Tibial nerve (tissue), 4 donors: Measurements from ENCODE around the gene YWHAB. TPM values are rescaled to one million over a fixed set of nuclear protein-coding genes. Genes with fewer than 3 reads are reported as not detected.
A peak's percentile ranks its signal among the peaks of the same experiment; 100 is the strongest.
"Not testable (repeated sequence)": the region's sequence is repeated elsewhere in the genome, so short reads cannot be mapped to it uniquely, and the experiment has no call there.

Source experiments
- DNase-seq, 2 donors: peaks; one replicate each; pipeline ENCODE4 v3.0.0-alpha.2; 2019; ENCODE audit warnings: low spot score in 2 of 2
- H3K27ac ChIP-seq, 4 donors: fragments of 200-600 bp; sonication (generic) in 3 of 4; one replicate each; pipeline ENCODE4 v1.5.1; 2017 to 2019; ENCODE audit warnings: mild to moderate bottlenecking in 1 of 4
- H3K27me3 ChIP-seq, 2 donors: fragments of 200-600 bp; sonication (generic) in 1 of 2; one replicate each; pipeline versions ENCODE4 v1.5.1 to v1.6.0; 2017 to 2019
- H3K36me3 ChIP-seq, 3 donors: fragments of 200-600 bp; sonication (generic); one replicate each; pipeline ENCODE4 v1.5.1; 2018 to 2019
- H3K4me1 ChIP-seq, 4 donors: fragments of 200-600 bp; sonication (generic) in 3 of 4; one replicate each; pipeline ENCODE4 v1.5.1; 2017 to 2019
- H3K4me3 ChIP-seq, 4 donors: fragments of 200-600 bp; sonication (generic) in 3 of 4; one replicate each; pipeline ENCODE4 v1.5.1; 2017 to 2019; ENCODE audit warnings: mild to moderate bottlenecking in 1 of 4, moderate library complexity in 1 of 4
- H3K9me3 ChIP-seq, 4 donors: fragments of 200-600 bp; sonication (generic) in 3 of 4; one replicate each; pipeline ENCODE4 v1.5.1; 2017 to 2019
- EP300 ChIP-seq, 2 donors: sonication (generic); formaldehyde crosslinking; IDR thresholded peaks; one replicate each; pipeline ENCODE4 v1.6.1; 2017; ENCODE audit warnings: antibody characterized with exemption in 2 of 2, mild to moderate bottlenecking in 1 of 2
- POLR2A ChIP-seq, 2 donors: fragments of 450-650 bp; IDR thresholded peaks; one replicate each; pipeline ENCODE4 v1.6.1; 2017; ENCODE audit warnings: antibody characterized with exemption in 2 of 2, mild to moderate bottlenecking in 2 of 2, moderate library complexity in 2 of 2
- WGBS, 2 donors: methylation state at CpG; one replicate each; pipeline ENCODE4 v1.1.5; 2018; 5-methylcytosine and 5-hydroxymethylcytosine counted together
- total RNA-seq, 4 donors: library from RNA; depleted of rRNA; stranded (reverse); fragments of >200 nt; gene quantifications; one replicate each; pipeline ENCODE4 v1.1.0, GENCODE V29; 2016
- TF ChIP-seq, protein P1 (sequence below), 5 experiments: fragments of 200-600 bp in 3 of 5; fragments of 450-650 bp in 2 of 5; sonication (generic) in 3 of 5; IDR thresholded peaks; one replicate each; pipeline ENCODE4 v1.5.1; 2016 to 2019; ENCODE audit warnings: antibody characterized with exemption in 5 of 5, mild to moderate bottlenecking in 3 of 5, moderate library complexity in 2 of 5

The YWHAB gene
- total RNA-seq, 4 donors from 2014 or later, result 97.9 to 119 (median 98.3) TPM

DNA sequence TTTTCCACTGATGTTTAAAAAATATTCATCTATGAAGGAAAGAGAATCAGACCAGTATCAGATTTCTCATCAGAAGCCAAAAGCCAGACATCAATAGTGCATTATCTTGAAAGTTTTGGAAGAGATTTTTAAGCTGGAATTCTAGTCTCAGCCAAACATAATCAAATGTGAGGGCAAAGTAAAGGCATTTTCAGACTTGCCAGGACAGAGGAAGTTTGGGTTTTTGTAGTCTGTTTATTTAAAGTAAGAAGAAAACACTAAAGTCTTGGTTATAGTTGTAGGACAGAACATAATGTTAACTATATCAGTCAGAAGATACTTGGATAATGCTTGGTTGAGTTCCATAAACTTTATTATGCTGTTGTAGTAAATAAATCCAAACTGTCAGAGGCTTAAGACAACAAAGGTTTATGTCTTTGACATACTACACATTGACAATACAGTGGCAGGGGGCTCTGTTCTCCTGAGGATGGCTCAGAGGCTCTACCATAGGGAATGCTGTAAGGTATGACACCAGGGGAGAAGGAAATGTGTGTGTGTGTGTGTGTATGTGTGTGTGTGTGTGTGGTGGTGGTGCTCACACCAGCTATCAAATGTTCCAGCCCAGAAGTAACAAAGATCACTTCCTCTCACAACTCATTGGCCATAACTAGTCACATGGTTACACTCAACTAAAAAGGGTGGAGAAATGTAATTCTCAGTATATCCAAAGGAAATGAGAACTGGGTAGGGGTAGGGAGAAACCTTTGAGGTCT lies 26.7 kb upstream of the YWHAB start:
- no peak for DNase-seq
- Histone ChIP-seq H3K4me1 (peaks cover 0 to 26% (median 7%) of the 10 kb centered on the region in 4 donors), H3K27me3 (no peaks in the 10 kb centered on the region), H3K36me3 (no peaks in the 10 kb centered on the region), H3K4me3 (no peak overlapping the region), H3K9me3 (no peaks in the 10 kb centered on the region), H3K27ac (no peak overlapping the region)
- no peak for TF ChIP-seq EP300 (IDR thresholded peaks at IDR 0.05)
- no peak for TF ChIP-seq POLR2A (IDR thresholded peaks at IDR 0.05)
- TF ChIP-seq, protein P1, sequence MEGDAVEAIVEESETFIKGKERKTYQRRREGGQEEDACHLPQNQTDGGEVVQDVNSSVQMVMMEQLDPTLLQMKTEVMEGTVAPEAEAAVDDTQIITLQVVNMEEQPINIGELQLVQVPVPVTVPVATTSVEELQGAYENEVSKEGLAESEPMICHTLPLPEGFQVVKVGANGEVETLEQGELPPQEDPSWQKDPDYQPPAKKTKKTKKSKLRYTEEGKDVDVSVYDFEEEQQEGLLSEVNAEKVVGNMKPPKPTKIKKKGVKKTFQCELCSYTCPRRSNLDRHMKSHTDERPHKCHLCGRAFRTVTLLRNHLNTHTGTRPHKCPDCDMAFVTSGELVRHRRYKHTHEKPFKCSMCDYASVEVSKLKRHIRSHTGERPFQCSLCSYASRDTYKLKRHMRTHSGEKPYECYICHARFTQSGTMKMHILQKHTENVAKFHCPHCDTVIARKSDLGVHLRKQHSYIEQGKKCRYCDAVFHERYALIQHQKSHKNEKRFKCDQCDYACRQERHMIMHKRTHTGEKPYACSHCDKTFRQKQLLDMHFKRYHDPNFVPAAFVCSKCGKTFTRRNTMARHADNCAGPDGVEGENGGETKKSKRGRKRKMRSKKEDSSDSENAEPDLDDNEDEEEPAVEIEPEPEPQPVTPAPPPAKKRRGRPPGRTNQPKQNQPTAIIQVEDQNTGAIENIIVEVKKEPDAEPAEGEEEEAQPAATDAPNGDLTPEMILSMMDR (IDR thresholded peaks at IDR 0.05), result no peak

DNA sequence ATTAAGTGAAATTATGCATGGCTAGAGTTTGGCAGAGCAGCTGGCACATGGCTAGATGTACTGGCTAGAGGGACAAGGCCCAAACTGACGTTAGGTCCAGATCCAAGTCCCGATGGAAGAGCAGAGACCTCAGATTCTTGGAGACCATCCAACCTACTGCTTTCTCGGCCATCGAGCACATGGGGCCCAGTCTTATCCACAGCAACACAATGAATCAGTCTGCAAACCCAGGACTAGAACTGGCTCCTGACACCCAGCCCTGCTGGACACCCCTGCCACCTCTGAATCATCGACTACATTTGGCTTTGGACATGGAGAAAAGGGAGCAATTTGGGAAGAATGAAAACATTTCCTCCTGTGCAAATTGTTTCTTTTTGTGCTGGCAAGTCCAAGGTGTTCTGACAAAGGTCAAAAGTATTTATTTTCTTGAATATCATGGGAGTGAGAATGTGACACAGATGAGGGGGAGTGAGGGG lies 23.9 kb upstream of the YWHAB start:
- DNase-seq, result no peak
- Histone ChIP-seq H3K27me3 (no peaks in the 10 kb centered on the region), H3K36me3 (no peaks in the 10 kb centered on the region), H3K4me3 (no peak overlapping the region), H3K27ac (peak overlapping the region in 1 of 4 donors; percentile 46), H3K9me3 (no peaks in the 10 kb centered on the region), H3K4me1 (peaks cover 0 to 28% (median 7%) of the 10 kb centered on the region in 4 donors)
- TF ChIP-seq, protein P1 (IDR thresholded peaks at IDR 0.05), result no peak
- TF ChIP-seq EP300 (IDR thresholded peaks at IDR 0.05), result no peak
- no peak for TF ChIP-seq POLR2A (IDR thresholded peaks at IDR 0.05)
- 25 to 31% methylated on average over 5 of the region's 5 CpGs for WGBS, 2 donors

DNA sequence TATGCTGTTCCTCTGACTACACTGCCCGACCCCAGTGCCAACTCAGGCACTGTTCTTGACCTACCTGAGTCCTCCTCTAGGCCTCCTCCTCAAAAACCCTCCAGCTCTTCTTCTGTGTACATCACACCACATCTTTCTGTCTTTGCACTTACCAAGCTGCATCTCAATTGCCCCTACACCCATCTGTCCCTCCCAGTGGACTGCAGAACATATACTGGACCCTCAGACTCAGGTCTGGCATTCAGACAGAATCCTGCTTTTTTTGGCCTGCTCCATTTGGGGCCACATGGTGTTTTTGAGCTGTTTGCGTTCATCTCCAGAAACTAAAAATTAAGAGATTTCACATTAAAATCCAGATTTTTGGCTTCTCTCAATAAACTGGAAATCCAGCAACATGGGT lies 23.2 kb upstream of the YWHAB start:
- Histone ChIP-seq H3K36me3 (no peaks in the 10 kb centered on the region), H3K4me1 (peaks cover 0 to 34% (median 8%) of the 10 kb centered on the region in 4 donors), H3K9me3 (no peaks in the 10 kb centered on the region), H3K27ac (peak overlapping the region in 2 of 4 donors; percentile 31 to 57), H3K27me3 (no peaks in the 10 kb centered on the region), H3K4me3 (no peak overlapping the region)
- TF ChIP-seq EP300 (IDR thresholded peaks at IDR 0.05), result no peak
- TF ChIP-seq, protein P1 (IDR thresholded peaks at IDR 0.05), result no peak
- TF ChIP-seq POLR2A (IDR thresholded peaks at IDR 0.05), result no peak
- DNase-seq, result no peak
- 70 to 74% methylated on average over 2 of the region's 2 CpGs for WGBS, 2 donors

DNA sequence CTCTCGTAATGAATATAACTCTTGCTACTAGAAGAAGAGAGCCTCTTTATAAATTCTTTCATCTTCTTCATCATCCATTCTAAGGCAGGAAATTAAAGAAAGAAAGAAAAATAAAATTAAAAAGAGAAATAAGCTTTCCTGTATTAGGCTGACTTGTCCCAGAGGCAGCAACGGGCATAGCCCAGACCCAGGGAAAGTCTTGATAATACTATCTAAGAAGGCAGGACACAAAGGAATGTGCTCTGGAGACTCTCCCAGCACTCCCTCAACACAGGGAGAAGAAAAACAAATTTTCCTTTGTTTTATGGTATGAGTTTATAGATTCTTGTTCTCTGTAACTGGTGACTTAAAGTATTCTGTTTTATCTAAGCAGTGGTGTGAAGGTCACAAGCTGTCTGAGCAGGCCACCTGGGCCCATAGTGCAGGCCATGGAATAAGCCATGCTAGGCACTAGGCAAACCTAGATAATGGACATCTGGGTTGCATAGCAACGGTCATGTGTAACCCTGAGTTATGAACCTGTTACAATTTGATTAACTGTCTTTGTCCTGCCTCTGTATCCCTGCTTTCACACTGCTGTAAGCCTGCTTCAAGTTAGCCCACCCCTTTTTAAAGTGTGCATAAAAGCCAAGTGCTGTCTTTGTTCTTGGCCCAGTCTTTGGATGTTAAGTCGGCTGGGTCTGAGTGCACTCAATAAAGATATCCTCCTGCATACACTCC lies 22.0 kb upstream of the YWHAB start:
- H3K4me1 ChIP-seq, result peaks cover 0 to 38% (median 9%) of the 10 kb centered on the region in 4 donors
- not testable (repeated sequence) for H3K9me3 ChIP-seq, H3K4me3 ChIP-seq, H3K36me3 ChIP-seq, H3K27ac ChIP-seq, DNase-seq, H3K27me3 ChIP-seq
- 50 to 66% methylated on average over 4 of the region's 4 CpGs for WGBS, 2 donors

DNA sequence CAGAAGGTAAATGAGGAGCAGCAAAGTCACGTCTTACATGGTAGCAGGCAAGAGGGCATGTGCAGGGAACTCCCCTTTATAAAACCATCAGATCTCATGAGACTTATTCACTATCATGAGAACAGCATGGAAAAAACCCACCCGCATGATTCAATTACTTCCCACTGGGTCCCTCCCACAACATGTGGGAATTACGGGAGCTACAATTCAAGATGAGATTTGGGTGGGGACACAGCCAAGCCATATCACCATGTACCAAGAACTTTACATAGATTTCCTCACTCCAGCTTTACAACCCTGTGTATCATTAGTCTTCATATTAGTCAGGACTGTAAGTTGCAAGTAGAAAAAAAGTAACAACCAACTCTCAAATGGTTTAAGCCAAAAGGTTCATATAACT lies 21.0 kb upstream of the YWHAB start:
- H3K9me3 ChIP-seq, DNase-seq, H3K27me3 ChIP-seq, H3K27ac ChIP-seq, H3K36me3 ChIP-seq, H3K4me3 ChIP-seq: not testable (repeated sequence)
- 81 to 83% methylated on average over 3 of the region's 3 CpGs for WGBS, 2 donors
- peaks cover 0 to 33% (median 9%) of the 10 kb centered on the region in 4 donors for H3K4me1 ChIP-seq

DNA sequence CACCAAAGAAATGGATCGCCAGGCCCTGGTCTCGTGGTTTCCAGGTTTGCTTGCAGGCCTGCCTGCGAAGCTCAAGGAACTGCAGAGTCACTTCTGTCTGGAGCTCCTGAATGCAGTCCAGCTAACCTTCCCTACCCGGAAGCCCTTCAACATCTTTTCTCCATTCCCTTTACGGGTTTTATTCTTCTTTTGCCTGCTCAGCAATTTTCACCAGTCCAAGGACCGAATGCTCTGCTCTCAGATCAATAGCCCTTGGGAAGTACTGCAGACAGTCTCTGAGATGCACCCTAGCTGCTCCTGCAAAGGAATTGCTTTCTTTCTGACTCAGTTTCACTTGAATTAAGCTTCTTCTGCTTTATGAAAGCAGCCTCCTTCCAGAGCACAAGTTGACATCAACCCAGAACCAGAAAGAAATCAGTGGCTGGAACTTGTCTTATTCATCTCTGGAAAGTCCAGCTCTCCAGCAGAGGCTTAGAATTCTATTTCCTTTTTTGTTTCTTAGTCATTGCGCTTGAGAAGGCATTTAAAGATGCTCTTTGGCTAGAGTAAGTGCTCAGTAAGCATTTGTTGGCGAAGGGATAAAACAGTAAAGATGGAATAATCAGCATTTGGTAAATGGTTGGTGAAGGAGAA lies 18.7 kb upstream of the YWHAB start:
- TF ChIP-seq EP300 (IDR thresholded peaks at IDR 0.05) (no peak), POLR2A (IDR thresholded peaks at IDR 0.05) (no peak)
- TF ChIP-seq, protein P1 (IDR thresholded peaks at IDR 0.05), result no peak
- Histone ChIP-seq H3K27me3 (no peaks in the 10 kb centered on the region), H3K9me3 (no peaks in the 10 kb centered on the region), H3K27ac (no peak overlapping the region), H3K4me3 (peak overlapping the region in 1 of 4 donors; percentile 10), H3K4me1 (peaks cover 0 to 27% (median 9%) of the 10 kb centered on the region in 4 donors), H3K36me3 (no peaks in the 10 kb centered on the region)
- 63 to 71% methylated on average over 8 of the region's 8 CpGs for WGBS, 2 donors
- DNase-seq, result no peak
